IMR-90 (cell line): ENCODE results near the gene LRIT1. TPM values are rescaled to one million over a fixed set of nuclear protein-coding genes. Genes with fewer than 3 reads are reported as not detected.

ENCODE experiments used
- ATAC-seq: fragments of 200-7000 bp; cut with Tn5 transposase; 2 replicates; pipeline ENCODE4 v1.9.1; 2020; ENCODE audit warnings: low read depth, mild to moderate bottlenecking, moderate library complexity
- BruUV-seq: library from RNA; stranded (reverse); fragments of 400-500 nt; replicated peaks from 2 replicates; lab custom pipeline; 2021; lab: Mats Ljungman, UMichigan
- CTCF ChIA-PET: fragments of 300-600 bp; formaldehyde crosslinking; extraction: SDS; loops from one replicate; lab custom pipeline; 2021; ENCODE audit warnings: antibody characterized with exemption; lab: Yijun Ruan, JAX
- POLR2A ChIA-PET: fragments of 300-600 bp; sonication (Branson Sonifier 250); formaldehyde crosslinking; loops from one replicate; lab custom pipeline; 2022; ENCODE audit warnings: antibody characterized with exemption; ENCODE audit not compliant: unreplicated experiment; lab: Charles Lee
- DNase-seq: peaks from one replicate; pipeline ENCODE4 v3.0.0; 2013
- H2AFZ ChIP-seq: replicated peaks from 2 replicates; pipeline ENCODE3; 2013; ENCODE audit warnings: low read length, mild to moderate bottlenecking; ENCODE audit not compliant: poor library complexity
- H2AK5ac ChIP-seq: 2 replicates; pipeline ENCODE4 v1.6.1; 2013; ENCODE audit warnings: low read depth, low read length, inconsistent platforms
- H2AK9ac ChIP-seq: replicated peaks from 2 replicates; pipeline ENCODE3; 2013; ENCODE audit warnings: mild to moderate bottlenecking, low read depth, low read length, moderate library complexity; ENCODE audit not compliant: poor library complexity
- H2BK120ac ChIP-seq: 2 replicates; pipeline ENCODE4 v1.6.1; 2013; ENCODE audit warnings: low read depth, low read length, inconsistent platforms
- H2BK15ac ChIP-seq: 3 replicates; pipeline ENCODE4 v1.6.1; 2013; ENCODE audit warnings: low read depth, low read length, inconsistent platforms
- H2BK20ac ChIP-seq: 2 replicates; pipeline ENCODE4 v1.6.1; 2013; ENCODE audit warnings: low read depth, mild to moderate bottlenecking, inconsistent platforms, low read length, moderate library complexity
- H2BK5ac ChIP-seq: 2 replicates; pipeline ENCODE4 v1.6.1; 2013; ENCODE audit warnings: mild to moderate bottlenecking, low read depth, low read length, inconsistent platforms; ENCODE audit not compliant: poor library complexity, severe bottlenecking
- H3K14ac ChIP-seq: replicated peaks from 2 replicates; pipeline ENCODE4 v1.6.1; 2013; ENCODE audit warnings: low read depth, low read length, inconsistent platforms
- H3K18ac ChIP-seq: 2 replicates; pipeline ENCODE4 v1.6.1; 2013; ENCODE audit warnings: low read depth, low read length, control low read depth
- H3K23ac ChIP-seq: 2 replicates; pipeline ENCODE4 v1.6.1; 2013; ENCODE audit warnings: low read depth, low read length, inconsistent platforms
- H3K27ac ChIP-seq: 2 replicates; pipeline ENCODE4 v1.5.1; 2013; ENCODE audit warnings: mild to moderate bottlenecking, control low read depth, low read length; ENCODE audit not compliant: insufficient read depth
- H3K27me3 ChIP-seq: 2 replicates; pipeline ENCODE4 v1.6.1; 2013; ENCODE audit warnings: low read length; ENCODE audit not compliant: control insufficient read depth, insufficient read depth
- H3K36me3 ChIP-seq: 2 replicates; pipeline ENCODE4 v1.6.1; 2013; ENCODE audit warnings: low read length, mixed read lengths; ENCODE audit not compliant: control insufficient read depth, insufficient read depth
- H3K4ac ChIP-seq: 2 replicates; pipeline ENCODE4 v1.6.1; 2013; ENCODE audit warnings: low read depth, low read length, inconsistent platforms
- H3K4me1 ChIP-seq: 2 replicates; pipeline ENCODE4 v1.6.1; 2013; ENCODE audit warnings: low read length, mixed read lengths; ENCODE audit not compliant: control insufficient read depth, insufficient read depth
- H3K4me2 ChIP-seq: 2 replicates; pipeline ENCODE4 v1.6.1; 2013; ENCODE audit warnings: low read depth, mild to moderate bottlenecking, control low read depth, low read length, moderate library complexity
- H3K4me3 ChIP-seq: 2 replicates; pipeline ENCODE4 v1.5.1; 2013; ENCODE audit warnings: low read depth, mild to moderate bottlenecking, control low read depth, low read length, moderate library complexity; ENCODE audit not compliant: insufficient read depth
- H3K56ac ChIP-seq: 2 replicates; pipeline ENCODE4 v1.6.1; 2013; ENCODE audit warnings: low read length, inconsistent platforms; ENCODE audit not compliant: insufficient read depth; ENCODE audit errors: extremely low read depth
- H3K79me1 ChIP-seq, 2 experiments: 2 replicates each; pipeline ENCODE4 v1.6.1; 2013; ENCODE audit warnings: low read length in 2 of 2, inconsistent platforms in 1 of 2, low read depth in 1 of 2
- H3K9ac ChIP-seq: 2 replicates; pipeline ENCODE4 v1.6.1; 2013; ENCODE audit warnings: low read depth, low read length, control low read depth
- H3K9me1 ChIP-seq: 2 replicates; pipeline ENCODE4 v1.6.1; 2013; ENCODE audit warnings: low read length, inconsistent platforms; ENCODE audit not compliant: insufficient read depth
- H3K9me3 ChIP-seq: 2 replicates; pipeline ENCODE4 v1.6.1; 2013; ENCODE audit warnings: low read length; ENCODE audit not compliant: control insufficient read depth, insufficient read depth
- H4K20me1 ChIP-seq: 2 replicates; pipeline ENCODE4 v1.6.1; 2013; ENCODE audit warnings: low read length, inconsistent platforms; ENCODE audit not compliant: insufficient read depth
- H4K5ac ChIP-seq: 2 replicates; pipeline ENCODE4 v1.6.1; 2013; ENCODE audit warnings: mild to moderate bottlenecking, low read depth, low read length, control low read depth
- H4K8ac ChIP-seq, 2 experiments: 2 replicates each; pipeline ENCODE4 v1.6.1; 2013; ENCODE audit warnings: low read depth in 2 of 2, low read length in 2 of 2, control low read depth in 1 of 2, inconsistent platforms in 1 of 2
- H4K91ac ChIP-seq: 2 replicates; pipeline ENCODE4 v1.6.1; 2013; ENCODE audit warnings: low read depth, low read length, inconsistent platforms; ENCODE audit not compliant: insufficient read depth
- BHLHE40 ChIP-seq: fragments of 150-350 bp; IDR thresholded peaks from 2 replicates; pipeline ENCODE4 v1.6.1; 2016; ENCODE audit warnings: mild to moderate bottlenecking, low read depth, low read length
- CEBPB ChIP-seq: IDR thresholded peaks from 2 replicates; pipeline ENCODE4 v1.6.1; 2012; ENCODE audit warnings: low read depth, low read length, improper control_type of control experiment
- CHD1 ChIP-seq: IDR thresholded peaks from 2 replicates; pipeline ENCODE4 v1.6.1; 2012; ENCODE audit warnings: low read depth, low read length, improper control_type of control experiment
- ELK1 ChIP-seq: fragments of 150-350 bp; IDR thresholded peaks from 2 replicates; pipeline ENCODE4 v1.6.1; 2016; ENCODE audit warnings: low read depth, mild to moderate bottlenecking, low read length, moderate library complexity, borderline replicate concordance
- FOS ChIP-seq: fragments of 150-350 bp; IDR thresholded peaks from 2 replicates; pipeline ENCODE4 v1.6.1; 2016; ENCODE audit warnings: low read depth, low read length
- MAFK ChIP-seq: IDR thresholded peaks from 2 replicates; pipeline ENCODE4 v1.6.1; 2012; ENCODE audit warnings: low read depth, low read length, improper control_type of control experiment
- MAZ ChIP-seq: IDR thresholded peaks from 2 replicates; pipeline ENCODE4 v1.6.1; 2012; ENCODE audit warnings: low read depth, mild to moderate bottlenecking, low read length, improper control_type of control experiment, moderate library complexity, borderline replicate concordance
- POLR2A ChIP-seq: IDR thresholded peaks from 2 replicates; pipeline ENCODE4 v1.6.1; 2012; ENCODE audit warnings: mild to moderate bottlenecking, low read depth, low read length
- RFX5 ChIP-seq: IDR thresholded peaks from 2 replicates; pipeline ENCODE4 v1.8.0; 2012; ENCODE audit warnings: low read depth, mild to moderate bottlenecking, low read length, moderate library complexity
- WGBS, 2 experiments: methylation state at CpG; one replicate each; pipeline versions ENCODE4 v1.1.5 to v1.1.7; 2013; ENCODE audit warnings: missing lambda C conversion rate in 2 of 2; ENCODE audit not compliant: insufficient read length in 1 of 2; ENCODE audit errors: extremely low coverage in 2 of 2; 5-methylcytosine and 5-hydroxymethylcytosine counted together
- dilution Hi-C: fragments of 300-500 bp; cut with HindIII; formaldehyde crosslinking; loops from one replicate; pipeline ENCODE4 v1.14.3; 2018; ENCODE audit warnings: low sequenced_read_pairs; ENCODE audit not compliant: unreplicated experiment
- in situ Hi-C: fragments of 300-500 bp; cut with MboI; formaldehyde crosslinking; loops from 3 replicates; pipeline ENCODE4 v1.14.3; 2019; ENCODE audit warnings: low sequenced_read_pairs, inconsistent platforms, mixed read lengths
- intact Hi-C: fragments of 100-400 bp; cut with micrococcal nuclease; formaldehyde crosslinking; loops from 2 replicates; pipeline ENCODE4 v1.10.0; 2022
- polyA plus RNA-seq, 3 experiments: library from polyadenylated mRNA; depleted of rRNA; stranded (reverse); fragments of >200 nt; gene quantifications; 2 replicates each; pipeline ENCODE4 v1.2.3, GENCODE V29; 2012; ENCODE audit warnings: low replicate concordance in 1 of 3
- total RNA-seq: library from RNA; depleted of rRNA; stranded (reverse); fragments of >200 nt; gene quantifications from 2 replicates; pipeline ENCODE4 v1.2.3, GENCODE V29; 2012

The LRIT1 gene
- total and polyA plus RNA-seq, 2 of the 4 experiments (the other 2 are of a cell fraction), result not detected

DNA sequence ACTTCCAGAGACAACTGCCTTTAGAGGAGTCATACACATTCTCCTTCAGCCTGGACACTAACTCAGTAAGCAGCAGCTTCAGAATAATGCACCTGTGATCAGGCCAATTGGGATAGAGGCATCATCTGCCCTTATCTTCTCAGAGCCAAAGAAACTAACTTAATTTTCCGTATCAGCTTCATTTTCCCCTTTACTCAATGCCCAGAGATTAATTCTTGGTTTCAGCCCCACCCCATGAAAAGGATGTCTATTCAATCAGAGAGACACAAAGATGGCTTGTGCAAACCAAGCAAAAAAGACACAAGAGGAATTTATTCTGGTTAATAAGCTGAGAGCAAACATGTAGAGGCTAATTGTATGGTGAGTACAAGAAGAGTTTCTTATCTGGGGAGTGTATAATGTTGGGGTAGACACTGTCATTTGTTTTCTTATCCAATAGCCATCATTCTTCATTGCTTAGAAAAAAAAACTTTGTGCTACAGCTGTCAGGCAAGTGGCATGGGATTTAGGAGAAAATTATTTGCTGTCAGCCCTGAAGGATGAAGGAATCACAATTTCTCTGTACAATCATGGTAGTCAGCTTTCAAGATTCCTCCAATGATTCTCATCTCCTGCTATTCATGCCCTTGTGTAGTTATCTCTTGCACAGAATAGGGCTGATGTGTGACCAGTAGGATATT, 48.3 kb upstream of the LRIT1 start:
- H4K91ac ChIP-seq, result no peak overlapping the region
- H2BK20ac ChIP-seq, result no peak overlapping the region
- H2BK5ac ChIP-seq, result no peak overlapping the region
- H3K4me2 ChIP-seq, result no peak overlapping the region
- peaks cover 3% of the 10 kb centered on the region; the same call in 1 of the 2 replicates for H3K9me1 ChIP-seq
- peaks cover 4% of the 10 kb centered on the region for H3K4me1 ChIP-seq
- no peak overlapping the region for H2AK5ac ChIP-seq
- H3K4ac ChIP-seq, result no peak overlapping the region
- H3K4me3 ChIP-seq, result no peak overlapping the region
- ATAC-seq (no peak), DNase-seq (no peak)
- no peak overlapping the region for H3K18ac ChIP-seq
- H4K5ac ChIP-seq, result no peak overlapping the region
- no peak overlapping the region for H3K14ac ChIP-seq
- H2AFZ ChIP-seq, result no peak overlapping the region
- no peak overlapping the region for H3K9ac ChIP-seq
- H2BK15ac ChIP-seq, result no peak overlapping the region
- no peak overlapping the region for H3K23ac ChIP-seq
- ChIA-PET CTCF (no interaction called here), POLR2A (no interaction called here)
- H2BK120ac ChIP-seq, result no peak overlapping the region
- no peak overlapping the region for H3K27ac ChIP-seq
- peaks cover 10% of the 10 kb centered on the region for H3K27me3 ChIP-seq
- intact Hi-C loops, result no loop called here
- BruUV-seq, result no TSS peak
- no peak overlapping the region for H3K56ac ChIP-seq
- H4K20me1 ChIP-seq, result no peaks in the 10 kb centered on the region
- H3K79me1 ChIP-seq, result no peaks in the 10 kb centered on the region
- H3K9me3 ChIP-seq, result no peaks in the 10 kb centered on the region
- no peak overlapping the region for H2AK9ac ChIP-seq
- no peak overlapping the region for H4K8ac ChIP-seq
- TF ChIP-seq CHD1 (no peak), MAZ (no peak), MAFK (no peak), RFX5 (no peak), CEBPB (no peak), POLR2A (no peak), BHLHE40 (no peak), ELK1 (no peak), FOS (no peak)
- no peaks in the 10 kb centered on the region for H3K36me3 ChIP-seq
- dilution Hi-C loops, result no loop called here
- in situ Hi-C loops, result no loop called here
- WGBS, 2 experiments, result no CpG with 5 or more reads among the region's 1 CpG
